SK-N-SH (cell line): ENCODE results near the gene ANO9. TPM values are rescaled to one million over a fixed set of nuclear protein-coding genes. Genes with fewer than 3 reads are reported as not detected.

Source experiments
- CTCF ChIA-PET: fragments of 300-600, 350-600 bp; formaldehyde crosslinking; extraction: SDS; loops from one replicate; lab custom pipeline; 2021; lab: Yijun Ruan, JAX
- POLR2A ChIA-PET: fragments of 350-600 bp; sonication (Branson Sonifier 250); formaldehyde crosslinking; extraction: SDS; loops from one replicate; lab custom pipeline; 2020; ENCODE audit warnings: antibody characterized with exemption, inconsistent platforms; lab: Yijun Ruan, JAX
- DNase-seq: peaks from one replicate; pipeline ENCODE4 v3.0.0; 2012
- H2AFZ ChIP-seq: fragments of 200-600 bp; sonication (generic); 2 replicates; pipeline ENCODE4 v1.8.1; 2016; ENCODE audit warnings: antibody characterized with exemption, mild to moderate bottlenecking, low read depth
- H3F3A ChIP-seq: fragments of 200-600 bp; sonication (generic); replicated peaks from 2 replicates; pipeline ENCODE3; 2016; ENCODE audit warnings: antibody characterized with exemption, mild to moderate bottlenecking; ENCODE audit not compliant: insufficient read depth
- H3K27ac ChIP-seq, 2 experiments: fragments of 200-500 bp in 1 of 2; fragments of 200-600 bp in 1 of 2; sonication (Bioruptor generic) in 1 of 2; sonication (generic), shearing (Covaris generic) in 1 of 2; 2 replicates each; pipeline versions ENCODE4 v1.5.1 to v1.6.1; 2014 to 2016; ENCODE audit warnings: low read depth in 2 of 2, inconsistent platforms in 1 of 2, low read length in 1 of 2, mild to moderate bottlenecking in 1 of 2, mixed read lengths in 1 of 2
- H3K27me3 ChIP-seq: fragments of 200-600 bp; sonication (generic), shearing (Covaris generic); 2 replicates; pipeline ENCODE4 v1.6.1; 2016; ENCODE audit warnings: mixed run types; ENCODE audit not compliant: insufficient read depth
- H3K36me3 ChIP-seq, 2 experiments: fragments of 200-500 bp in 1 of 2; fragments of 200-600 bp in 1 of 2; sonication (Bioruptor generic) in 1 of 2; sonication (generic) in 1 of 2; replicated peaks in 1 of 2; 2 replicates each; pipeline versions ENCODE3 to v1.5.1; 2014 to 2016; ENCODE audit warnings: low read length in 1 of 2, mild to moderate bottlenecking in 1 of 2; ENCODE audit not compliant: insufficient read depth in 2 of 2, control insufficient read depth in 1 of 2
- H3K4me1 ChIP-seq, 2 experiments: fragments of 200-500 bp in 1 of 2; fragments of 200-600 bp in 1 of 2; sonication (Bioruptor generic) in 1 of 2; sonication (generic), shearing (Covaris generic) in 1 of 2; 2 replicates each; pipeline versions ENCODE4 v1.5.1 to v1.6.1; 2014 to 2016; ENCODE audit warnings: low read depth in 1 of 2, low read length in 1 of 2, mixed run types in 1 of 2; ENCODE audit not compliant: insufficient read depth in 2 of 2, control insufficient read depth in 1 of 2
- H3K4me2 ChIP-seq: fragments of 200-600 bp; sonication (generic), shearing (Covaris generic); 2 replicates; pipeline ENCODE4 v1.6.1; 2017; ENCODE audit warnings: mixed run types
- H3K4me3 ChIP-seq, 2 experiments: fragments of 200-500 bp in 1 of 2; fragments of 200-600 bp in 1 of 2; sonication (Bioruptor generic) in 1 of 2; sonication (generic), shearing (Covaris generic) in 1 of 2; 2 replicates each; pipeline versions ENCODE4 v1.5.1 to v1.8.1; 2014 to 2016; ENCODE audit warnings: low read depth in 2 of 2, inconsistent platforms in 1 of 2, low read length in 1 of 2, mild to moderate bottlenecking in 1 of 2, mixed read lengths in 1 of 2, moderate library complexity in 1 of 2
- H3K79me2 ChIP-seq: fragments of 200-600 bp; sonication (generic); 2 replicates; pipeline ENCODE4 v1.8.1; 2017; ENCODE audit warnings: mild to moderate bottlenecking; ENCODE audit not compliant: insufficient read depth
- H3K9ac ChIP-seq: fragments of 200-600 bp; sonication (generic); 2 replicates; pipeline ENCODE4 v1.6.1; 2017; ENCODE audit warnings: mixed run types
- H3K9me2 ChIP-seq: fragments of 200-600 bp; sonication (generic); 2 replicates; pipeline ENCODE4 v1.6.1; 2017; ENCODE audit warnings: mixed run types
- H3K9me3 ChIP-seq: fragments of 200-600 bp; sonication (generic); 2 replicates; pipeline ENCODE4 v1.6.1; 2017; ENCODE audit warnings: mixed run types, mild to moderate bottlenecking, moderate library complexity
- H4K20me1 ChIP-seq: fragments of 200-600 bp; sonication (generic); 2 replicates; pipeline ENCODE4 v1.6.1; 2017; ENCODE audit warnings: mild to moderate bottlenecking, mixed run types; ENCODE audit not compliant: insufficient read depth
- EZH2phosphoT487 ChIP-seq: fragments of 200-600 bp; sonication (generic); IDR thresholded peaks from 2 replicates; pipeline ENCODE4 v1.6.1; 2017; ENCODE audit warnings: low read depth, mixed run types, mild to moderate bottlenecking, antibody characterized with exemption, moderate library complexity, borderline replicate concordance
- FOXJ3 ChIP-seq: sonication (generic); formaldehyde crosslinking; IDR thresholded peaks from 2 replicates; pipeline ENCODE4 v1.5.1; 2020; ENCODE audit warnings: mild to moderate bottlenecking, missing genetic modification reagents
- GATA2 ChIP-seq: sonication (generic); formaldehyde crosslinking; IDR thresholded peaks from 2 replicates; pipeline ENCODE4 v1.5.0; 2020; ENCODE audit warnings: mild to moderate bottlenecking, missing genetic modification reagents
- JUND ChIP-seq: IDR thresholded peaks from 2 replicates; pipeline ENCODE4 v1.4.0; 2012
- MXI1 ChIP-seq: IDR thresholded peaks from 2 replicates; pipeline ENCODE4 v1.6.1; 2012; ENCODE audit warnings: mild to moderate bottlenecking, low read depth, low read length, improper control_type of control experiment
- NFIC ChIP-seq: IDR thresholded peaks from 2 replicates; pipeline ENCODE4 v1.4.0; 2012; ENCODE audit warnings: borderline replicate concordance
- POLR2AphosphoS5 ChIP-seq: IDR thresholded peaks from 2 replicates; pipeline ENCODE4 v1.6.1; 2012; ENCODE audit warnings: low read depth, low read length
- RAD21 ChIP-seq: IDR thresholded peaks from 2 replicates; pipeline ENCODE4 v1.6.1; 2012; ENCODE audit warnings: mild to moderate bottlenecking, low read length
- RCOR1 ChIP-seq: fragments of 150-350 bp; IDR thresholded peaks from 2 replicates; pipeline ENCODE4 v1.6.1; 2017; ENCODE audit warnings: antibody characterized with exemption, low read length
- REST ChIP-seq: IDR thresholded peaks from 2 replicates; pipeline ENCODE4 v1.6.1; 2012; ENCODE audit warnings: mild to moderate bottlenecking, low read depth, low read length, moderate library complexity
- TAF1 ChIP-seq: IDR thresholded peaks from 2 replicates; pipeline ENCODE4 v1.6.1; 2012; ENCODE audit warnings: low read depth, mild to moderate bottlenecking, low read length, moderate library complexity, borderline replicate concordance
- TCF12 ChIP-seq: IDR thresholded peaks from 2 replicates; pipeline ENCODE4 v1.4.0; 2012
- USF1 ChIP-seq: IDR thresholded peaks from 2 replicates; pipeline ENCODE4 v1.4.0; 2012; ENCODE audit warnings: low read depth, borderline replicate concordance
- YY1 ChIP-seq: IDR thresholded peaks from 2 replicates; pipeline ENCODE4 v1.4.0; 2012; ENCODE audit warnings: low read depth, mild to moderate bottlenecking
- WGBS: methylation state at CpG from one replicate; pipeline ENCODE4 v1.1.6; 2017; ENCODE audit warnings: low lambda C conversion rate; 5-methylcytosine and 5-hydroxymethylcytosine counted together
- polyA plus RNA-seq, 3 experiments: library from polyadenylated mRNA; depleted of rRNA; stranded (reverse); fragments of >200 nt; gene quantifications; 2 replicates each; pipeline ENCODE4 v1.2.3, GENCODE V29; 2012

The ANO9 gene
- polyA plus RNA-seq, 1 of the 3 experiments (the other 2 are of a cell fraction), result 0.12 TPM

GRCh38 chr11:419248-420005, 22.4 kb downstream of the ANO9 start:
- WGBS, result 64% methylated on average over 10 of the region's 20 CpGs
- TF ChIP-seq RCOR1, result no peak
- no peak for TF ChIP-seq YY1
- TF ChIP-seq JUND, result no peak
- no peak for TF ChIP-seq GATA2
- TF ChIP-seq RAD21, result no peak
- no peak for TF ChIP-seq MXI1
- TF ChIP-seq EZH2phosphoT487, result no peak
- TF ChIP-seq, all 33 proteins: peak for 0
- H3K4me3 ChIP-seq, result no peak overlapping the region
- H3K27ac ChIP-seq, result no peak overlapping the region
- no peaks in the 10 kb centered on the region for H3K79me2 ChIP-seq
- H3K4me2 ChIP-seq, result no peak overlapping the region
- peaks cover 30% of the 10 kb centered on the region for H3K27me3 ChIP-seq
- CTCF ChIA-PET, result interaction anchor here (1.2 kb wide), 1 partner anchor 9 kb away, joined by 3 read pairs; no protein-coding TSS in a partner anchor
- no peaks in the 10 kb centered on the region for H4K20me1 ChIP-seq
- H3K9me3 ChIP-seq, result no peaks in the 10 kb centered on the region
- H2AFZ ChIP-seq, result no peak overlapping the region
- no peaks in the 10 kb centered on the region for H3K9me2 ChIP-seq
- H3K36me3 ChIP-seq, result no peaks in the 10 kb centered on the region
- H3F3A ChIP-seq, result no peaks in the 10 kb centered on the region
- POLR2A ChIA-PET, result no interaction called here
- no peak overlapping the region for H3K9ac ChIP-seq
- DNase-seq, result no peak
- H3K4me1 ChIP-seq, result peaks cover 0 to 7% of the 10 kb centered on the region in 2 experiments; a peak in 1 of 4 replicates

GRCh38 chr11:418343-419247, 23.2 kb downstream of the ANO9 start:
- no peaks in the 10 kb centered on the region for H4K20me1 ChIP-seq
- DNase-seq, result no peak
- POLR2A ChIA-PET, result no interaction called here
- H3K4me2 ChIP-seq, result no peak overlapping the region
- H3K9ac ChIP-seq, result no peak overlapping the region
- no peaks in the 10 kb centered on the region for H3K9me3 ChIP-seq
- peaks cover 33% of the 10 kb centered on the region for H3K27me3 ChIP-seq
- H3K4me1 ChIP-seq, result peaks cover 0 to 7% of the 10 kb centered on the region in 2 experiments; a peak in 1 of 4 replicates
- H3K4me3 ChIP-seq, result no peak overlapping the region
- H2AFZ ChIP-seq, result no peak overlapping the region
- no peak overlapping the region for H3K27ac ChIP-seq
- no peaks in the 10 kb centered on the region for H3K36me3 ChIP-seq
- no peaks in the 10 kb centered on the region for H3F3A ChIP-seq
- CTCF ChIA-PET, result interaction anchor here (1.2 kb wide), 1 partner anchor 8 kb away, joined by 3 read pairs; no protein-coding TSS in a partner anchor
- no peaks in the 10 kb centered on the region for H3K79me2 ChIP-seq
- H3K9me2 ChIP-seq, result no peaks in the 10 kb centered on the region
- 73% methylated on average over 22 of the region's 30 CpGs for WGBS
- TF ChIP-seq TAF1, result no peak
- no peak for TF ChIP-seq NFIC
- TF ChIP-seq TCF12, result no peak
- no peak for TF ChIP-seq MXI1
- no peak for TF ChIP-seq USF1
- TF ChIP-seq FOXJ3 (CRISPR knock-in tag), result no peak
- no peak for TF ChIP-seq REST
- TF ChIP-seq YY1, result no peak
- no peak for TF ChIP-seq POLR2AphosphoS5
